ENCODE results near the gene CAMTA1.

DNA sequence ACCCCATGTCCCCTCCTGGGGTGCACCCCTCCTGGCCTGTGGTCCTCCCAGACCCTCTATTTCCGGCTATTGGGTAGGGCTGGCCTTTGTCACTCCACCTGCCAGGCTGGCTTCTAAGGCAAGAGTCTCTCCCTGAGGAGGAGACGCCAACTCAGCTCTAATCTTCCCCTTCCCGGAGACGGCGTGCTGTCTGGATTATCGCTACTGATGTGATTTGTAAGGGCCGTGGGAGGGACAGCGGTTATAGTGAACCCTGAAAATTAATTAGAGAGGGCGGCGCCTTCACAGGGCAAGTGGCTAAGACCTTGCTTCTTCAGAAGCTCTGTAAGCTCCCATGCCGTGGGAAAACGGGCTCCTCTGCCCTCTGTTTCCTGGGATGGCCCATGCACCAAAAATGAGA, 778.9 kb downstream of the CAMTA1 start:
- TF ChIP-seq, protein P1, sequence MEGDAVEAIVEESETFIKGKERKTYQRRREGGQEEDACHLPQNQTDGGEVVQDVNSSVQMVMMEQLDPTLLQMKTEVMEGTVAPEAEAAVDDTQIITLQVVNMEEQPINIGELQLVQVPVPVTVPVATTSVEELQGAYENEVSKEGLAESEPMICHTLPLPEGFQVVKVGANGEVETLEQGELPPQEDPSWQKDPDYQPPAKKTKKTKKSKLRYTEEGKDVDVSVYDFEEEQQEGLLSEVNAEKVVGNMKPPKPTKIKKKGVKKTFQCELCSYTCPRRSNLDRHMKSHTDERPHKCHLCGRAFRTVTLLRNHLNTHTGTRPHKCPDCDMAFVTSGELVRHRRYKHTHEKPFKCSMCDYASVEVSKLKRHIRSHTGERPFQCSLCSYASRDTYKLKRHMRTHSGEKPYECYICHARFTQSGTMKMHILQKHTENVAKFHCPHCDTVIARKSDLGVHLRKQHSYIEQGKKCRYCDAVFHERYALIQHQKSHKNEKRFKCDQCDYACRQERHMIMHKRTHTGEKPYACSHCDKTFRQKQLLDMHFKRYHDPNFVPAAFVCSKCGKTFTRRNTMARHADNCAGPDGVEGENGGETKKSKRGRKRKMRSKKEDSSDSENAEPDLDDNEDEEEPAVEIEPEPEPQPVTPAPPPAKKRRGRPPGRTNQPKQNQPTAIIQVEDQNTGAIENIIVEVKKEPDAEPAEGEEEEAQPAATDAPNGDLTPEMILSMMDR (IDR thresholded peaks at IDR 0.05), result no peak
- TF ChIP-seq POLR2AphosphoS5 (IDR thresholded peaks at IDR 0.05; ENCODE audit: low read depth, low read length), result no peak
- TF ChIP-seq, protein P2, sequence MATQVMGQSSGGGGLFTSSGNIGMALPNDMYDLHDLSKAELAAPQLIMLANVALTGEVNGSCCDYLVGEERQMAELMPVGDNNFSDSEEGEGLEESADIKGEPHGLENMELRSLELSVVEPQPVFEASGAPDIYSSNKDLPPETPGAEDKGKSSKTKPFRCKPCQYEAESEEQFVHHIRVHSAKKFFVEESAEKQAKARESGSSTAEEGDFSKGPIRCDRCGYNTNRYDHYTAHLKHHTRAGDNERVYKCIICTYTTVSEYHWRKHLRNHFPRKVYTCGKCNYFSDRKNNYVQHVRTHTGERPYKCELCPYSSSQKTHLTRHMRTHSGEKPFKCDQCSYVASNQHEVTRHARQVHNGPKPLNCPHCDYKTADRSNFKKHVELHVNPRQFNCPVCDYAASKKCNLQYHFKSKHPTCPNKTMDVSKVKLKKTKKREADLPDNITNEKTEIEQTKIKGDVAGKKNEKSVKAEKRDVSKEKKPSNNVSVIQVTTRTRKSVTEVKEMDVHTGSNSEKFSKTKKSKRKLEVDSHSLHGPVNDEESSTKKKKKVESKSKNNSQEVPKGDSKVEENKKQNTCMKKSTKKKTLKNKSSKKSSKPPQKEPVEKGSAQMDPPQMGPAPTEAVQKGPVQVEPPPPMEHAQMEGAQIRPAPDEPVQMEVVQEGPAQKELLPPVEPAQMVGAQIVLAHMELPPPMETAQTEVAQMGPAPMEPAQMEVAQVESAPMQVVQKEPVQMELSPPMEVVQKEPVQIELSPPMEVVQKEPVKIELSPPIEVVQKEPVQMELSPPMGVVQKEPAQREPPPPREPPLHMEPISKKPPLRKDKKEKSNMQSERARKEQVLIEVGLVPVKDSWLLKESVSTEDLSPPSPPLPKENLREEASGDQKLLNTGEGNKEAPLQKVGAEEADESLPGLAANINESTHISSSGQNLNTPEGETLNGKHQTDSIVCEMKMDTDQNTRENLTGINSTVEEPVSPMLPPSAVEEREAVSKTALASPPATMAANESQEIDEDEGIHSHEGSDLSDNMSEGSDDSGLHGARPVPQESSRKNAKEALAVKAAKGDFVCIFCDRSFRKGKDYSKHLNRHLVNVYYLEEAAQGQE (IDR thresholded peaks at IDR 0.05; ENCODE audit: insufficient read depth in 1 of 2, low read depth in 2 of 2, low read length in 1 of 2), result no peak
